Limb (tissue), 2 donors: ENCODE data around the gene IRF8.
"Not testable (repeated sequence)": the region's sequence is repeated elsewhere in the genome, so short reads cannot be mapped to it uniquely, and the experiment has no call there.

ENCODE experiments used
- DNase-seq, 2 donors: peaks; one replicate each; pipeline ENCODE4 v3.0.0-alpha.2; 2016; ENCODE audit errors: extremely low spot score in 2 of 2

The IRF8 gene

GRCh38 chr16:85898521-85899442, at the start of gene IRF8:
IRF8 (plus strand) TSS chr16:85899162; CDS start chr16:85903016, 3,854 bp downstream.
- DNase-seq, result peak; percentile 60 to 86

- DNase-seq, result no peak
Measured at GRCh38 chr16:85849388-85849787, 49.6 kb upstream of the IRF8 start.

GRCh38 chr16:85850344-85850880, 48.5 kb upstream of the IRF8 start:
- DNase-seq, result no peak

- DNase-seq, result no peak
Measured at GRCh38 chr16:85851034-85851785, 47.8 kb upstream of the IRF8 start.

GRCh38 chr16:85853547-85854545, 45.1 kb upstream of the IRF8 start:
- DNase-seq, result no peak

- no peak for DNase-seq
Measured at GRCh38 chr16:85854935-85855334, 44.0 kb upstream of the IRF8 start.

- no peak for DNase-seq
Measured at GRCh38 chr16:85856079-85856478, 42.9 kb upstream of the IRF8 start.

GRCh38 chr16:85856585-85856984, 42.4 kb upstream of the IRF8 start:
- DNase-seq, result no peak

GRCh38 chr16:85857406-85857805, 41.6 kb upstream of the IRF8 start:
- DNase-seq, result no peak

GRCh38 chr16:85858571-85858970, 40.4 kb upstream of the IRF8 start:
- DNase-seq, result not testable (repeated sequence)

- DNase-seq, result no peak
Measured at GRCh38 chr16:85858984-85859817, 39.8 kb upstream of the IRF8 start.

- no peak for DNase-seq
Measured at GRCh38 chr16:85859818-85860125, 39.2 kb upstream of the IRF8 start.

GRCh38 chr16:85860413-85861094, 38.4 kb upstream of the IRF8 start:
- no peak for DNase-seq

GRCh38 chr16:85861095-85861825, 37.7 kb upstream of the IRF8 start:
- no peak for DNase-seq

- no peak for DNase-seq
Measured at GRCh38 chr16:85862476-85863383, 36.2 kb upstream of the IRF8 start.

GRCh38 chr16:85863384-85863774, 35.6 kb upstream of the IRF8 start:
- DNase-seq, result no peak

- no peak for DNase-seq
Measured at GRCh38 chr16:85864965-85865364, 34.0 kb upstream of the IRF8 start.

GRCh38 chr16:85867189-85867588, 31.8 kb upstream of the IRF8 start:
- DNase-seq, result no peak
